CD1c-positive myeloid dendritic cell (primary cell): ENCODE data around the gene SEC22C.

Experiments
- DNase-seq: peaks from one replicate; pipeline ENCODE4 v3.0.0-alpha.2; 2016; ENCODE audit errors: extremely low spot score

The SEC22C gene

GRCh38 chr3:42513121-42513520 lies 68.6 kb downstream of the SEC22C start:
- DNase-seq, result no peak

GRCh38 chr3:42511736-42512135 lies 70.0 kb downstream of the SEC22C start:
- DNase-seq, result peak; percentile 10

- DNase-seq, result no peak
Measured at GRCh38 chr3:42511201-42511600, 70.6 kb downstream of the SEC22C start.

GRCh38 chr3:42510325-42510724 lies 71.4 kb downstream of the SEC22C start:
- DNase-seq, result no peak

GRCh38 chr3:42509111-42509510 lies 72.7 kb downstream of the SEC22C start:
- DNase-seq, result no peak

- DNase-seq, result no peak
Measured at GRCh38 chr3:42508562-42508961, 73.2 kb downstream of the SEC22C start.

GRCh38 chr3:42507761-42508335 lies 73.9 kb downstream of the SEC22C start:
- DNase-seq, result peak; percentile 22

GRCh38 chr3:42507252-42507651 lies 74.5 kb downstream of the SEC22C start:
- no peak for DNase-seq

GRCh38 chr3:42505849-42506410 lies 75.8 kb downstream of the SEC22C start:
- DNase-seq, result no peak

GRCh38 chr3:42505128-42505848 lies 76.5 kb downstream of the SEC22C start:
- no peak for DNase-seq

- no peak for DNase-seq
Measured at GRCh38 chr3:42504334-42505127, 77.2 kb downstream of the SEC22C start.

GRCh38 chr3:42503957-42504333 lies 77.8 kb downstream of the SEC22C start:
- no peak for DNase-seq

- peak; percentile 4 for DNase-seq
Measured at GRCh38 chr3:42503251-42503924, 78.4 kb downstream of the SEC22C start.

GRCh38 chr3:42502429-42503250 lies 79.1 kb downstream of the SEC22C start, which contains the start of gene VIPR1:
VIPR1 (plus strand) TSS chr3:42502643; CDS start chr3:42502736, 93 bp downstream.
- peak; percentile 75 for DNase-seq

- DNase-seq, result peak; percentile 59
Measured at GRCh38 chr3:42501681-42502428, 79.9 kb downstream of the SEC22C start.

- peak; percentile 4 for DNase-seq
Measured at GRCh38 chr3:42501321-42501680, 80.5 kb downstream of the SEC22C start.

- no peak for DNase-seq
Measured at GRCh38 chr3:42500909-42501308, 80.9 kb downstream of the SEC22C start.

GRCh38 chr3:42500091-42500490 lies 81.7 kb downstream of the SEC22C start:
- no peak for DNase-seq

- no peak for DNase-seq
Measured at GRCh38 chr3:42499478-42499871, 82.3 kb downstream of the SEC22C start.

GRCh38 chr3:42498791-42499477 lies 82.8 kb downstream of the SEC22C start:
- DNase-seq, result no peak
